CD4-positive, alpha-beta memory T cell (primary cell): ENCODE data around the gene ADAM12. TPM values are rescaled to one million over a fixed set of nuclear protein-coding genes. Genes with fewer than 3 reads are reported as not detected.

Experiments
- CTCF ChIA-PET: fragments of 350-600 bp; sonication (Branson Sonifier 250); formaldehyde crosslinking; loops from one replicate; lab custom pipeline; 2021; ENCODE audit warnings: inconsistent platforms; ENCODE audit not compliant: partially characterized antibody; lab: Charles Lee
- POLR2A ChIA-PET: fragments of 350-600 bp; sonication (Branson Sonifier 250); formaldehyde crosslinking; loops from one replicate; lab custom pipeline; 2021; ENCODE audit not compliant: partially characterized antibody; lab: Charles Lee
- DNase-seq, 5 donors: peaks; one replicate each; pipeline versions ENCODE4 v3.0.0 to v3.0.0-alpha.2; 2020 to 2022; ENCODE audit warnings: mixed read lengths in 1 of 5
- H3K27ac ChIP-seq: one replicate; pipeline ENCODE4 v1.7.0; 2013; ENCODE audit warnings: low read depth, low read length
- H3K27me3 ChIP-seq: 2 replicates; pipeline ENCODE4 v1.7.0; 2013; ENCODE audit warnings: mild to moderate bottlenecking, low read length, moderate library complexity; ENCODE audit not compliant: insufficient read depth
- H3K36me3 ChIP-seq: 2 replicates; pipeline ENCODE4 v1.7.0; 2013; ENCODE audit warnings: mild to moderate bottlenecking, low read length, moderate library complexity; ENCODE audit not compliant: insufficient read depth
- H3K4me1 ChIP-seq: 2 replicates; pipeline ENCODE4 v1.7.0; 2013; ENCODE audit warnings: mild to moderate bottlenecking, low read length, moderate library complexity; ENCODE audit not compliant: insufficient read depth
- H3K4me3 ChIP-seq, 2 donors: one replicate each; pipeline ENCODE4 v1.7.0; 2013; ENCODE audit warnings: low read length in 2 of 2, mild to moderate bottlenecking in 1 of 2
- H3K9me3 ChIP-seq, 2 donors: one replicate each; pipeline ENCODE4 v1.7.0; 2013; ENCODE audit warnings: low read length in 2 of 2, control low read depth in 1 of 2; ENCODE audit not compliant: control insufficient read depth in 1 of 2
- H3K27ac Mint-ChIP-seq, 7 donors: one replicate each; pipeline ENCODE4 v1.8.0; 2020 to 2021; ENCODE audit warnings: mixed read lengths in 7 of 7, mild to moderate bottlenecking in 6 of 7, inconsistent platforms in 3 of 7, moderate library complexity in 3 of 7
- H3K27me3 Mint-ChIP-seq, 2 donors: one replicate each; pipeline ENCODE4 v1.8.0; 2020 to 2021; ENCODE audit warnings: mixed read lengths in 2 of 2
- H3K36me3 Mint-ChIP-seq, 2 donors: one replicate each; pipeline ENCODE4 v1.8.0; 2020 to 2021; ENCODE audit warnings: mixed read lengths in 2 of 2, inconsistent platforms in 1 of 2, mild to moderate bottlenecking in 1 of 2
- H3K4me1 Mint-ChIP-seq, 4 donors: one replicate each; pipeline ENCODE4 v1.8.0; 2020 to 2021; ENCODE audit warnings: mixed read lengths in 4 of 4, mild to moderate bottlenecking in 1 of 4
- H3K4me3 Mint-ChIP-seq, 8 donors: one replicate each; pipeline ENCODE4 v1.8.0; 2020 to 2021; ENCODE audit warnings: mixed read lengths in 8 of 8, mild to moderate bottlenecking in 7 of 8, moderate library complexity in 6 of 8, inconsistent platforms in 3 of 8
- H3K9me3 Mint-ChIP-seq, 8 donors: one replicate each; pipeline ENCODE4 v1.8.0; 2020 to 2021; ENCODE audit warnings: mixed read lengths in 8 of 8, mild to moderate bottlenecking in 5 of 8, inconsistent platforms in 3 of 8, moderate library complexity in 1 of 8
- intact Hi-C: fragments of 100-400 bp; cut with micrococcal nuclease; formaldehyde crosslinking; loops from one replicate; pipeline ENCODE4 v1.15.1; 2023
- polyA plus RNA-seq, 2 donors: library from polyadenylated mRNA; unstranded; fragments of 300-500 nt; fragmentation: Illumina TruSeq; gene quantifications; one replicate each; pipeline ENCODE4 v1.2.3, GENCODE V29; 2021
- total RNA-seq, 2 experiments: library from RNA; stranded (reverse); gene quantifications; one replicate each; pipeline ENCODE4 v1.2.3, GENCODE V29; 2021

Gene ADAM12
- total and polyA plus RNA-seq, 4 experiments from 2014 or later = 0.17 to 2.3 (median 1.1) TPM

GRCh38 chr10:126242397-126243260 is 145.6 kb downstream of the ADAM12 start:
- intact Hi-C loops = no loop called here
- Mint-ChIP-seq H3K36me3 (no peaks in the 10 kb centered on the region), H3K4me3 (no peak overlapping the region), H3K4me1 (no peaks in the 10 kb centered on the region), H3K9me3 (peaks cover 0 to 3% (median 0%) of the 10 kb centered on the region in 8 donors), H3K27ac (no peak overlapping the region), H3K27me3 (peaks cover 0 to 2% of the 10 kb centered on the region in 2 donors)
- H3K27me3 ChIP-seq = no peaks in the 10 kb centered on the region
- ChIA-PET POLR2A (no interaction called here), CTCF (no interaction called here)
- no peaks in the 10 kb centered on the region for H3K36me3 ChIP-seq
- DNase-seq = no peak
- no peak overlapping the region for H3K27ac ChIP-seq
- no peaks in the 10 kb centered on the region for H3K4me1 ChIP-seq
- H3K4me3 ChIP-seq = no peak overlapping the region
- no peaks in the 10 kb centered on the region for H3K9me3 ChIP-seq

DNA sequence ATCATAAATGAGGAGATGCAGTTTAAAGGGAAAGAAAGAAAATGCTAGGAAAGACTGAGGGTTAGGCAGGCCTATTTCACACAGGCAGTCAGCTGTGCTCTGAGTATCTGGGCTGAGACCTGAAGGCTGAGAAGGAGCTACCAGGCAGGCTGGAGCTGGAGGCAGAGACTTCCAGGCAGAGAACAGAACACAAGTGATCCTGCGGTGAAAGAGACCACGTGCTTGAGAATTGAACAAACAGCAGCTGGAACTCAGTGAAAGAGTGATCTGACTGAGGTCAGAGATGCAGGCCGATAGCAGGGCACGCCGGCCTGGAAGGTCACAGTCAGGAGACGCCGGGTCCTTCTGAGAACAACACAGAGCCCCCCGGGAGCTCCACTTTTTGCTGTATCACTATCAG is 147.8 kb downstream of the ADAM12 start:
- POLR2A ChIA-PET = no interaction called here

DNA sequence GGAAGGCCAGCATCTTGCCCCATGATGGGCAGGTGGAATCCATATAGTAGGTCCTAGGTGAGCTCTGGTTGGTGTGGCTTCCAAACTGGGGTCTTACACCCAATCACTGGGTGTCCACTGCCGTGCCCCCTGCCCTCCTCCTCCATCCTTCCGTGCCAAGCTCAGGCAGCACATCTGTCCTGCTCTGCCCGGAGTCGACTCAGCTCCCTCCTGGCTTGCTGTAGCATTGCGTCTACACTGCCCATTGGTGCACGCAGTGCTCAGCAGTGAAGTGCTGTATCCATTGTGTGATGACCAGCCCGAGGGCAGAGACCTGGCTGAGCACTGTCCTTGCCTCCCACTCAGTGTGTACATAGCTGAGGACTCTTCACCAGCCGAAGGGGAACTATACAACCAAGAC is 148.4 kb downstream of the ADAM12 start:
- Histone ChIP-seq H3K27ac (no peak overlapping the region), H3K4me3 (no peak overlapping the region), H3K27me3 (no peaks in the 10 kb centered on the region), H3K36me3 (no peaks in the 10 kb centered on the region), H3K4me1 (no peaks in the 10 kb centered on the region), H3K9me3 (no peaks in the 10 kb centered on the region)
- intact Hi-C loops = no loop called here
- Mint-ChIP-seq H3K9me3 (peaks cover 0 to 13% (median 7%) of the 10 kb centered on the region in 8 donors), H3K4me1 (no peaks in the 10 kb centered on the region), H3K27me3 (peaks cover 0 to 2% of the 10 kb centered on the region in 2 donors), H3K4me3 (no peak overlapping the region), H3K27ac (no peak overlapping the region), H3K36me3 (no peaks in the 10 kb centered on the region)
- ChIA-PET POLR2A (no interaction called here), CTCF (no interaction called here)
- no peak for DNase-seq

More for the DNA sequence above, 147.8 kb downstream of the ADAM12 start:
- Mint-ChIP-seq H3K36me3 (no peaks in the 10 kb centered on the region), H3K4me3 (no peak overlapping the region), H3K4me1 (no peaks in the 10 kb centered on the region), H3K27ac (no peak overlapping the region), H3K27me3 (peaks cover 0 to 2% of the 10 kb centered on the region in 2 donors), H3K9me3 (peaks cover 0 to 13% (median 7%) of the 10 kb centered on the region in 8 donors)
- Histone ChIP-seq H3K4me1 (no peaks in the 10 kb centered on the region), H3K36me3 (no peaks in the 10 kb centered on the region), H3K27me3 (no peaks in the 10 kb centered on the region), H3K4me3 (no peak overlapping the region), H3K27ac (no peak overlapping the region), H3K9me3 (no peaks in the 10 kb centered on the region)
- intact Hi-C loops = no loop called here
- CTCF ChIA-PET = no interaction called here
- no peak for DNase-seq

DNA sequence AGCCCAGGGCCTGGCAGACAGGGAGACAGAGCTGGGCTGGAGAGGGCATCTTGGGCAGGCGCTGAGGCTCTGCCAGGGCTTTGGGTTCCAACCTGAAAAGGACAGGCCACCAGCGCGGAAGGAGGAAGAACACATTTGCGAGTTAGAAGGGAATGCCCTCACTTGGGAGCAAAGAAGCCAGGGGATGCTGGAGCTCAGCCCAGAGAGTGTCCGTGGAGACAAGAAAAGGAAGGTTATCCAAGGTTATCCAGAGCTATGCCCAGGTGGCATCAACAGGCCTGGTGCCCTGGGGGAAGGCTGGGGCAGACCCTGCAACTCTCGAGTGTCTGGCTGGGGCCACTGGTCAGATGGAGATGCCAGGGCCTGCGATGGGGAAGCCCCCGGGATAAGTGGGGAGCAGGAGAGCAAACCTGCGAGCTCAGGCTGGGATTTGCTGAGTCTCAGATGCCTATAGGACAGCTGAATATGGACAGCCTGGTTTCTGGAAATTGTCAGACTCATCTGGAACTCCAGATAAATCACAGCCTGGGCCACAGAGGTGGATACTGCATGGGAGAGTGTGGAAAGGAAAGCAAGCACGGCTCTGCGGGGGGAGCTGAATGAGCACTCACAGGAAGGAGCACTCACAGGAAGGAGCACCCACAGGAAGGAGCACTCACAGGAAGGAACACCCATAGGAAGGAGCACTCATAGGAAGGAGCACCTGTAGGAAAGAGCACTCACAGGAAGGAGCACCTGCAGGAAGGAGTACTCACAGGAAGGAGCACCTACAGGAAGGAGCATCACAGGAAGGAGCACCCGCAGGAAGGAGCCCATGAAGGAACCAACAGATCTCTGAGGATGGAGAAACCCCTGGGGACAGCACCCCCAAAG is 152.1 kb downstream of the ADAM12 start:
- H3K27ac Mint-ChIP-seq = no peak overlapping the region
- ChIA-PET CTCF (no interaction called here), POLR2A (no interaction called here)
- intact Hi-C loops = no loop called here
- no peak overlapping the region for H3K4me3 Mint-ChIP-seq
- no peaks in the 10 kb centered on the region for H3K4me1 Mint-ChIP-seq
- no peaks in the 10 kb centered on the region for H3K36me3 Mint-ChIP-seq
- Histone ChIP-seq H3K4me1 (no peaks in the 10 kb centered on the region), H3K9me3 (no peaks in the 10 kb centered on the region), H3K36me3 (no peaks in the 10 kb centered on the region), H3K27ac (no peak overlapping the region), H3K4me3 (no peak overlapping the region), H3K27me3 (no peaks in the 10 kb centered on the region)
- peaks cover 0 to 18% (median 10%) of the 10 kb centered on the region in 8 donors for H3K9me3 Mint-ChIP-seq
- peaks cover 0 to 2% of the 10 kb centered on the region in 2 donors for H3K27me3 Mint-ChIP-seq
- no peak for DNase-seq

DNA sequence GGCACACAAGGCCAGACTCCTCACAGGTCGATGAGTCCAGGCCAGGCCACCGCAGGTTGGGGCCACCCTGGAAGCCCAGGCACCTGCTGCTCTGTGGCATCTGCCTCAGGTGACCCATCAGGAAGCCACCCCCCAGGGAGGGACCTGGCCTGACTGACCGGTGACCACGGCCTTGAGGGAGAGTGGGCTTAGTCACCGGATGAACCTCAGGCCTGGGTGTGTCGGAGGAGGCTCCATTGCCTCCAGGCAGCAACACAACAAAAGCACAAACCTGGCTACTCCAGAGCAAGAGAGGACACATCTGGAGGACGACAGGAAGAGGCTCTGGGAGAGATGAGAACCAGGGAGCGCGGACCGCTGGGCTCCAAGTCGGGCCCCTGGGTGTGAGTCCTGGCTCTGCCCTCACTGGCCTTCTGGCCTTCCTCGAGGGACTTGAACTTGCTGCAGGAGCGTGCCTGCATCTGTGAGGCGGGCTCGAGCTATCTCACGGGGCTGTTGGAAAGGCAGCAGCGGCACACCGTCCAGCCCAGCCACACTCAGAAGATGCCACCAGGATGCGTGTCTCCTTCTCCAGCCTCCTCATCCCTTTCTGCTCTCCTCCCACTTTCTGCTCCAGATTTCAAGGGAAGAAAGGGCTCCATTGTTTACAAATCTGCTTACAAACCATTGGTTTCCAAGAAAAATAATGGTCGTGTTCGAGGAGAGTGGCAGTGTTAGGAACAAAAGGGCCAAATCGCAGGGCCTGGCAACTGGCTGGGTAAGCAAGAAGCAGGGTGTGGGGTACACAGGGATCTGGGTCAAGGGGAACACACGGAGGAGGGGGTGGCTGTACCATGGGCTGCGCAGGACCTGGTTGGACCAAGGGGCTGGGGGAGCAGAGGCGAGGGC is 152.9 kb downstream of the ADAM12 start:
- no peak overlapping the region for H3K4me3 ChIP-seq
- no peaks in the 10 kb centered on the region for H3K36me3 ChIP-seq
- Mint-ChIP-seq H3K27ac (peak overlapping the region in 1 of 7 donors; percentile 27), H3K27me3 (no peaks in the 10 kb centered on the region), H3K36me3 (no peaks in the 10 kb centered on the region), H3K4me3 (no peak overlapping the region), H3K4me1 (no peaks in the 10 kb centered on the region), H3K9me3 (peaks cover 0 to 18% (median 10%) of the 10 kb centered on the region in 8 donors)
- no peak for DNase-seq
- no peaks in the 10 kb centered on the region for H3K4me1 ChIP-seq
- no peak overlapping the region for H3K27ac ChIP-seq
- H3K9me3 ChIP-seq = no peaks in the 10 kb centered on the region
- POLR2A ChIA-PET = no interaction called here
- CTCF ChIA-PET = no interaction called here
- intact Hi-C loops = no loop called here
- H3K27me3 ChIP-seq = no peaks in the 10 kb centered on the region

GRCh38 chr10:126234630-126235029 is 153.6 kb downstream of the ADAM12 start:
- Mint-ChIP-seq H3K4me1 (no peaks in the 10 kb centered on the region), H3K4me3 (no peak overlapping the region), H3K27me3 (no peaks in the 10 kb centered on the region), H3K27ac (no peak overlapping the region), H3K36me3 (no peaks in the 10 kb centered on the region), H3K9me3 (peaks cover 0 to 18% (median 10%) of the 10 kb centered on the region in 8 donors)
- no peak for DNase-seq
- no peaks in the 10 kb centered on the region for H3K9me3 ChIP-seq
- H3K36me3 ChIP-seq = no peaks in the 10 kb centered on the region
- no peaks in the 10 kb centered on the region for H3K27me3 ChIP-seq
- intact Hi-C loops = no loop called here
- no peaks in the 10 kb centered on the region for H3K4me1 ChIP-seq
- no peak overlapping the region for H3K27ac ChIP-seq
- no peak overlapping the region for H3K4me3 ChIP-seq
- POLR2A ChIA-PET = no interaction called here
- CTCF ChIA-PET = no interaction called here
